ENCODE measurements around the gene LRATD1. TPM values are rescaled to one million over a fixed set of nuclear protein-coding genes. Genes with fewer than 3 reads are reported as not detected.
"Not testable (repeated sequence)": the region's sequence is repeated elsewhere in the genome, so short reads cannot be mapped to it uniquely, and the experiment has no call there.

Gene LRATD1
- total RNA-seq, 2 experiments from 2014 or later: not detected

DNA sequence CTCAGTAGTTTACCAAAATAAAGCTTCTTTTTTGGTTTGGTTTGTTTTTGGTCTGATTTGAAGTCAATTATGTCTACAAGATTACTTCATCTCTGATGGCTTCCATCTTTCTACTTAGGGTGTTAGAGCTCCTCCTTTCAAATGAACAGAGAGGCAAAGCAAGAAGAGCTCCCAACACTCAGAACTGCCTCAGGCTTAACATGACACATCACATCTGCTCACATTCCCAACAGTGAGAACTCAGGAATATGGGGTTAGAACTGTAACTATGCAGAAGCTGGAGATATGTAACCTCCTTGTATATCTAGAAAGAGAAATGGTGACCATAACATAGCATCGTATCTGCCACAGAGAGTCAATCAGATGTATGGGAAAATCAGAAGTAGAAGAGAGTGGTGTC lies 11.4 kb upstream of the LRATD1 start:
- Mint-ChIP-seq H3K36me3 (ENCODE audit: low read depth) (no peaks in the 10 kb centered on the region), H3K4me3 (no peak overlapping the region), H3K27ac (no peak overlapping the region), H3K27me3 (no peaks in the 10 kb centered on the region), H3K9me3 (no peaks in the 10 kb centered on the region), H3K4me1 (no peaks in the 10 kb centered on the region)
- no peak for DNase-seq
- CTCF ChIA-PET: no interaction called here
- POLR2A ChIA-PET: no interaction called here

DNA sequence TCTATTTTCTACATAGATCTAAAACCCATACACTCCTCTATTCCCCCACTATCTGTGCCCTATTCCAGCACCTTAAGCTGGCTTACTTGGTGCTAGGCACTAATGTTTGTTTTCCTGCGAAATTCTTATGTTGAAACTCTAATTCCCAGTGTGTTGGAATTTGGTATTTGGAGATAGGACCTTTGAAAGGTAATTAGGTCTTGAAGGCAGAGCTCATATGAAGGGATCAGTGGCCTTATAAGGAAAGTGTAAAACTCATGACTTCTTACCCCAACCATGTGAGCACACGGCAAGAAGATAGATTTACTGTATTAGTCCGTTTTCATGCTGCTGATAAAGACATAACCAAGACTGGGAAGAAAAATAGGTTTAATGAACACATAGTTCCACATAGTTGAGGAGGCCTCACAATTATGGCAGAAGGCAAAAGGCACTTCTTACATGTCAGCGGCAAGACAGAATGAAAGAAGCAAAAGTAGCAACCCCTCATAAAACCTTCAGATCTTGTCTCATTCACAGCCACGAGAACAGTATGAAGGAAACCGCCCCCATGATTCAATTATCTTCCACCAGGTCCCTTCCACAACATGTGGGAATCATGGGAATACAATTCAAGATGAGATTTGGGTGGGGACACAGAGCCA lies 10.5 kb upstream of the LRATD1 start:
- H3K4me3 Mint-ChIP-seq: no peak overlapping the region
- H3K9me3 Mint-ChIP-seq: no peaks in the 10 kb centered on the region
- no peak for DNase-seq
- no peaks in the 10 kb centered on the region for H3K4me1 Mint-ChIP-seq
- H3K27me3 Mint-ChIP-seq: no peaks in the 10 kb centered on the region
- ChIA-PET POLR2A (no interaction called here), CTCF (no interaction called here)
- no peaks in the 10 kb centered on the region for H3K36me3 Mint-ChIP-seq (ENCODE audit: low read depth)
- no peak overlapping the region for H3K27ac Mint-ChIP-seq

GRCh38 chr2:14622550-14622939 lies 10.0 kb upstream of the LRATD1 start:
- CTCF ChIA-PET; H3K9me3 Mint-ChIP-seq; H3K4me3 Mint-ChIP-seq; H3K27me3 Mint-ChIP-seq; DNase-seq; POLR2A ChIA-PET; H3K27ac Mint-ChIP-seq; H3K4me1 Mint-ChIP-seq; H3K36me3 Mint-ChIP-seq (ENCODE audit: low read depth): not testable (repeated sequence)

GRCh38 chr2:14623237-14623636 lies 9.3 kb upstream of the LRATD1 start:
- H3K9me3 Mint-ChIP-seq: no peaks in the 10 kb centered on the region
- CTCF ChIA-PET: no interaction called here

GRCh38 chr2:14626873-14627272 lies 5.6 kb upstream of the LRATD1 start:
- Mint-ChIP-seq H3K27me3 (peaks cover 18% of the 10 kb centered on the region), H3K36me3 (ENCODE audit: low read depth) (no peaks in the 10 kb centered on the region), H3K27ac (no peak overlapping the region), H3K4me1 (no peaks in the 10 kb centered on the region), H3K4me3 (no peak overlapping the region), H3K9me3 (no peaks in the 10 kb centered on the region)
- ChIA-PET POLR2A (no interaction called here), CTCF (interaction anchor here (0.8 kb wide), 1 partner anchor 26 kb away, joined by 3 read pairs; no protein-coding TSS in a partner anchor)
- no peak for DNase-seq

More at GRCh38 chr2:14623237-14623636, 9.3 kb upstream of the LRATD1 start:
- Mint-ChIP-seq H3K4me1 (no peaks in the 10 kb centered on the region), H3K27me3 (peaks cover 2% of the 10 kb centered on the region), H3K36me3 (ENCODE audit: low read depth) (no peaks in the 10 kb centered on the region), H3K27ac (no peak overlapping the region), H3K4me3 (no peak overlapping the region)
- POLR2A ChIA-PET: no interaction called here
- no peak for DNase-seq

- Mint-ChIP-seq H3K36me3 (ENCODE audit: low read depth) (peaks cover 5% of the 10 kb centered on the region), H3K4me1 (no peaks in the 10 kb centered on the region), H3K9me3 (peaks cover 4% of the 10 kb centered on the region), H3K27ac (no peak overlapping the region), H3K4me3 (no peak overlapping the region), H3K27me3 (peaks cover 32% of the 10 kb centered on the region)
- CTCF ChIA-PET: no interaction called here
- POLR2A ChIA-PET: no interaction called here
- DNase-seq: no peak
These were observed 3.6 kb upstream of the LRATD1 start for GRCh38 chr2:14628901-14629300.

GRCh38 chr2:14631406-14632040 lies 994 bp upstream of the LRATD1 start:
- H3K9me3 Mint-ChIP-seq: peaks cover 4% of the 10 kb centered on the region
- H3K4me1 Mint-ChIP-seq: no peaks in the 10 kb centered on the region
- POLR2A ChIA-PET: no interaction called here
- no peak for DNase-seq
- H3K36me3 Mint-ChIP-seq (ENCODE audit: low read depth): peaks cover 5% of the 10 kb centered on the region
- no peak overlapping the region for H3K4me3 Mint-ChIP-seq
- H3K27me3 Mint-ChIP-seq: peaks cover 51% of the 10 kb centered on the region
- H3K27ac Mint-ChIP-seq: no peak overlapping the region
- CTCF ChIA-PET: no interaction called here

DNA sequence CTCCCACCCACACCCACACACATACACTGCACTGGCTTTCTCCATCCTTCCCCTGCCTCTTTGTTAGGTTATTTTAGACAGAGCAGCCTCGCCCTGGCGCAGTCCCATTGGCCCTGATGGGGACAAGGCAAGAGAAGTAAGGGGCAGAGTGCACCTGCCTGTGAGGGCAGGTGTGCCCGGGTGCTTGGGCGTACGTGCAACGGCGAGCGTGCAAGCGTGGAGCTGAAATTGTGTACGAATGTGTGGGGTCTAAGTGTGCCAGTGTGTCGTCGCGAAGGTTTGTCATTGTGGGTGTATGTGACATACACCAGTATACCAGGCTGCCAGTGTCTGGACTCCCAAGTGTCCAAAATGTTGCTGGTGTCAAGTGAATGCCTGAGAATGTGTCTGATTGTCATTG lies 544 bp downstream of the LRATD1 start:
- peaks cover 57% of the 10 kb centered on the region for H3K27me3 Mint-ChIP-seq
- no peak overlapping the region for H3K4me3 Mint-ChIP-seq
- H3K36me3 Mint-ChIP-seq (ENCODE audit: low read depth): peaks cover 5% of the 10 kb centered on the region
- DNase-seq: no peak
- no peaks in the 10 kb centered on the region for H3K4me1 Mint-ChIP-seq
- no peak overlapping the region for H3K27ac Mint-ChIP-seq
- POLR2A ChIA-PET: no interaction called here
- H3K9me3 Mint-ChIP-seq: peaks cover 4% of the 10 kb centered on the region
- CTCF ChIA-PET: no interaction called here

DNA sequence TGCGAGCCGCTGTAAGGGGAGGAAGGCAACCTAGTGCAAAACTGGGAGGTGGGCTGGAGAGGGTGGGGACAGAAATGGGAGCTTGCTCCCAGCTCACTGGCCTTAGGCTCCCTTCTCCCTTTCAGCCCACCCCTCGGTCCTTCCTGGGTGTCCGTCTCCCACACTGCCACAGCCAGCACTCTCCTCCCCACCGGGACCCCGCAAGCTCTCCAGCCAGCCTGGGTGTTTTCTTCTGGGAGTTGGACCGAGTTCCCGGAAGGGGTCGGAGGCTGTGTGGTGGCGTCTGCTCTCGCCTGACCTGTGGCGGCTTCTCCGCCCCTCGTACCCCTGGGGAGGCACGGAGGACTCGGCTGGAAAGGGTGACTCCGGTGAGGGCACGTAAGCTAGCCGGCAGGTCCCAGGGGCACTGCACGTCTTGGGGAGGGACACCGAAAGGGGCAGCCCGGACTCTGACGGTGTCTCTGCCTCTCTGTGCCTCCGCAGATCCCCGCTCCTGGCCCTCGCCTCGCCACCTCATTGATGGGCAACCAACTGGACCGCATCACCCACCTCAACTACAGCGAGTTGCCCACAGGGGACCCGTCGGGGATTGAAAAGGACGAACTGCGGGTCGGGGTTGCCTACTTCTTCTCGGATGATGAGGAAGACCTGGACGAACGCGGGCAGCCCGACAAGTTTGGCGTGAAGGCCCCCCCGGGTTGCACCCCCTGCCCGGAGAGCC lies 1.1 kb downstream of the LRATD1 start:
- Mint-ChIP-seq H3K27me3 (peaks cover 55% of the 10 kb centered on the region), H3K27ac (no peak overlapping the region), H3K4me3 (no peak overlapping the region), H3K4me1 (no peaks in the 10 kb centered on the region), H3K36me3 (ENCODE audit: low read depth) (peaks cover 5% of the 10 kb centered on the region), H3K9me3 (peaks cover 4% of the 10 kb centered on the region)
- ChIA-PET POLR2A (no interaction called here), CTCF (no interaction called here)
- no peak for DNase-seq

DNA sequence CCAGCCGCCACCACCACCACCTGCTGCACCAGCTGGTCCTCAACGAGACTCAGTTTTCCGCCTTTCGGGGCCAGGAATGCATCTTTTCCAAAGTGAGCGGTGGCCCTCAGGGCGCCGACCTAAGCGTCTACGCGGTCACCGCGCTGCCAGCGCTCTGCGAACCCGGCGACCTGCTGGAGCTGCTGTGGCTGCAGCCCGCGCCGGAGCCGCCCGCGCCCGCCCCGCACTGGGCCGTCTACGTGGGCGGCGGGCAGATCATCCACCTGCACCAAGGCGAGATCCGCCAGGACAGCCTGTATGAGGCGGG lies 1.6 kb downstream of the LRATD1 start:
- ChIA-PET POLR2A (no interaction called here), CTCF (no interaction called here)
- Mint-ChIP-seq H3K27ac (no peak overlapping the region), H3K4me1 (no peaks in the 10 kb centered on the region), H3K36me3 (ENCODE audit: low read depth) (peaks cover 5% of the 10 kb centered on the region), H3K9me3 (peaks cover 4% of the 10 kb centered on the region), H3K27me3 (peaks cover 55% of the 10 kb centered on the region), H3K4me3 (no peak overlapping the region)
- no peak for DNase-seq

GRCh38 chr2:14634489-14635390 lies 2.2 kb downstream of the LRATD1 start:
- CTCF ChIA-PET: no interaction called here
- H3K27me3 Mint-ChIP-seq: peaks cover 55% of the 10 kb centered on the region
- POLR2A ChIA-PET: no interaction called here
- H3K36me3 Mint-ChIP-seq (ENCODE audit: low read depth): peaks cover 5% of the 10 kb centered on the region
- no peak for DNase-seq
- no peak overlapping the region for H3K4me3 Mint-ChIP-seq
- H3K27ac Mint-ChIP-seq: no peak overlapping the region
- no peaks in the 10 kb centered on the region for H3K4me1 Mint-ChIP-seq
- H3K9me3 Mint-ChIP-seq: peaks cover 4% of the 10 kb centered on the region

DNA sequence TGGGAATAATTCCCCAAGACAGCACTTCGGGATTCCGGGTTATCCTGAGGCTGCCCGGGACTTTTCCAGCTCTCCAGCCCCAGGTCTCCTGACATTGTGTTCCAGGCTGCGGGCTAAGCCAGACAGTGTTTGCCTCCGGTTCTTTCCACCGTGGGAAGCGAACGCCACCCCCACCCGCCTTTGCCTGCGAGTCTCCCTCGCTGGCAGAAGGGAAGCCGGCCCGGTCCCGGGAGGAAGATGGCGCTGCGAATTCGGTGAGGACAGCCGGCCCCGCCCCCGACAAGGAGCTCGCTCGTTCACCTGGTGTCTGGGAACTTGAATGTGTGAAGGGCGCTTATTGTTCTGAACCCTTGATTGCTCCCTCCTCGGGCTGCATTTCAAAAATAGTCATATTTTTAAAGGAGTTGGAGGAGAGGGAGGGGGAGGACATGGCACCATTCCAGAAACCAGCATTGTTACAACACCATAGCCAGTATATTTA lies 2.9 kb downstream of the LRATD1 start:
- Mint-ChIP-seq H3K27ac (no peak overlapping the region), H3K4me1 (no peaks in the 10 kb centered on the region), H3K27me3 (peaks cover 51% of the 10 kb centered on the region), H3K4me3 (no peak overlapping the region), H3K36me3 (ENCODE audit: low read depth) (peaks cover 5% of the 10 kb centered on the region), H3K9me3 (peaks cover 4% of the 10 kb centered on the region)
- ChIA-PET POLR2A (no interaction called here), CTCF (no interaction called here)
- no peak for DNase-seq

GRCh38 chr2:14638488-14638887 lies 6.0 kb downstream of the LRATD1 start:
- H3K27ac Mint-ChIP-seq: no peak overlapping the region
- no peaks in the 10 kb centered on the region for H3K4me1 Mint-ChIP-seq
- peaks cover 29% of the 10 kb centered on the region for H3K27me3 Mint-ChIP-seq
- H3K4me3 Mint-ChIP-seq: no peak overlapping the region
- H3K36me3 Mint-ChIP-seq (ENCODE audit: low read depth): no peaks in the 10 kb centered on the region
- H3K9me3 Mint-ChIP-seq: no peaks in the 10 kb centered on the region
- ChIA-PET CTCF (no interaction called here), POLR2A (no interaction called here)
- no peak for DNase-seq
